ENCODE measurements around the gene LRRIQ4. TPM values are rescaled to one million over a fixed set of nuclear protein-coding genes. Genes with fewer than 3 reads are reported as not detected.

Gene LRRIQ4
- polyA plus RNA-seq, 10 donors = 0.08 to 0.26 (median 0.13) TPM; not detected in 6

GRCh38 chr3:169855514-169855913 is 42.8 kb downstream of the LRRIQ4 start:
- DNase-seq = no peak

- no peak for DNase-seq
Measured at GRCh38 chr3:169857811-169858210, 45.1 kb downstream of the LRRIQ4 start.

- DNase-seq = no peak
Measured at GRCh38 chr3:169861871-169862270, 49.2 kb downstream of the LRRIQ4 start.

GRCh38 chr3:169863458-169863899 is 50.8 kb downstream of the LRRIQ4 start:
- peak; percentile 40 to 72 (median 64) for DNase-seq

GRCh38 chr3:169864270-169864669 is 51.6 kb downstream of the LRRIQ4 start:
- DNase-seq = no peak

GRCh38 chr3:169865176-169865767 is 52.6 kb downstream of the LRRIQ4 start:
- no peak for DNase-seq

- no peak for DNase-seq
Measured at GRCh38 chr3:169867584-169868210, 55.0 kb downstream of the LRRIQ4 start.

GRCh38 chr3:169868369-169868768 is 55.7 kb downstream of the LRRIQ4 start:
- DNase-seq = no peak

GRCh38 chr3:169869484-169870220 is 57.0 kb downstream of the LRRIQ4 start, which contains the start of gene LRRC31:
LRRC31 (minus strand) TSS chr3:169869935; CDS start chr3:169869807, 128 bp downstream.
- no peak for DNase-seq

GRCh38 chr3:169871129-169871886 is 58.6 kb downstream of the LRRIQ4 start:
- DNase-seq = no peak

- no peak for DNase-seq
Measured at GRCh38 chr3:169879013-169879557, 66.4 kb downstream of the LRRIQ4 start.

- no peak for DNase-seq
Measured at GRCh38 chr3:169879845-169880575, 67.3 kb downstream of the LRRIQ4 start.

GRCh38 chr3:169880576-169881250 is 68.0 kb downstream of the LRRIQ4 start:
- no peak for DNase-seq

GRCh38 chr3:169886671-169887070 is 74.0 kb downstream of the LRRIQ4 start:
- peak; percentile 8 to 32 (median 21) for DNase-seq

Other genes with a start within 250 kb of the LRRIQ4 start
- 10 to 100 TPM; 10.4 to 18.2 (median 13.5) TPM for gene MECOM, start 149.2 kb upstream of the LRRIQ4 start, polyA plus RNA-seq (ENCODE audit: insufficient read length in 10 of 10)
- under 1 TPM in 4 of 10 donors, not detected in 6; 0.46 to 0.66 (median 0.51) TPM for gene TERC, start 47.8 kb upstream of the LRRIQ4 start, polyA plus RNA-seq (ENCODE audit: insufficient read length in 10 of 10)
- 1 to 10 TPM; 1.9 to 4.0 (median 3.2) TPM for gene ACTRT3, start 43.3 kb upstream of the LRRIQ4 start, polyA plus RNA-seq (ENCODE audit: insufficient read length in 10 of 10)
- 10 to 100 TPM; 18.3 to 24.8 (median 21.8) TPM for gene MYNN, start 39.5 kb upstream of the LRRIQ4 start, polyA plus RNA-seq (ENCODE audit: insufficient read length in 10 of 10)
- gene LRRC34, start within 50 bp of the LRRIQ4 start, polyA plus RNA-seq (ENCODE audit: insufficient read length in 10 of 10) = 10 to 100 TPM in 1 of 10 donors, 1 to 10 TPM in 9; 3.2 to 10.6 (median 4.3) TPM
- gene LRRC31, start 57.1 kb downstream of the LRRIQ4 start, polyA plus RNA-seq (ENCODE audit: insufficient read length in 10 of 10) = not detected
- not detected for gene SAMD7, start 98.7 kb downstream of the LRRIQ4 start, polyA plus RNA-seq (ENCODE audit: insufficient read length in 10 of 10)
- 10 to 100 TPM; 76.8 to 91.9 (median 81.3) TPM for gene SEC62, start 153.9 kb downstream of the LRRIQ4 start, polyA plus RNA-seq (ENCODE audit: insufficient read length in 10 of 10)
- 1 to 10 TPM; 1.8 to 3.8 (median 2.6) TPM for gene GPR160, start 225.1 kb downstream of the LRRIQ4 start, polyA plus RNA-seq (ENCODE audit: insufficient read length in 10 of 10)